ENCODE data around the gene DCLRE1B.

DCLRE1B gene

GRCh38 chr1:113904674-113905434 is at the start of gene DCLRE1B, which contains the start of gene AP4B1:
Gene DCLRE1B, plus strand, starts transcription at chr1:113905326. Its CDS starts 261 bp downstream, at chr1:113905587.
Gene AP4B1, minus strand, starts transcription at chr1:113904799. Its CDS starts 82 bp downstream, at chr1:113904717.
- POLR2A ChIA-PET = interaction anchor here (0.9 to 3.3 kb wide), 7 partner anchors 11 to 91 kb away, joined by 3 to 40 read pairs (median 5); partner anchors contain the start of gene HIPK1

DNA sequence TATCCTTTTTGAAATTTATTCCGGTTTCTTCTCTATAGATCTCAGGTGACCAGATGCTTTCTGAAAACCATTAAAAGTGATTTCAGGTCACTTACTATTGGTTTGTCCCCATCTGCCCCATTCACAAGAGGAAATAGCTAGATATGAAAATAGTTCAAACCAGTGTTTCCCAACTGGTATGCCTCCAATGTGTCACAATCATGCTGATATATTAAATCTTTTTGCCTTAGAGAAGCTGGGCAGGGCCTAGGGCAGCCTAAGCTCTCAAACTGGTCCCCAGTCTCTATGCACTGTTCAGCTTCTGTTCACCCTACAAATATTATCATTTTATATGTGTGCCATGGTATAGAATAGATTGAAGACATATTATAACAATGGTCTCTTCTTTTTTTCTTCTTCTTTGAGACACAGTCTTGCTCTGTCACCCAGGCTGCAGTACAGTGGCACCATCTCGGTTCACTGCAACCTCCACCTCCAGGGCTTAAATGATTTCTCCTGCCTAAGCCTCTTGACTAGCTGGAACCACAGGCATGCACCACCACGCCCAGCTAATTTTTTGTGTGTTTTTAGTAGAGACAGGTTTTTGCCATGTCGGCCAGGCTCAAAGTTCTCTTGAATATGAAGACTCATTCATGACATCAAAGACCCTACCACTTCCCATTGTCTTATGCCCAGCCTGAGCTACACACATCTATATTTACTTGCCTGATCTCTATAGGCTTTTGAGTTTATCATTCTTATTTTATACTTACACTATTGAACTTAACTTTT is 49.3 kb upstream of the DCLRE1B start:
- no peak for DNase-seq (ENCODE audit: extremely low spot score)
- POLR2A ChIA-PET = no interaction called here
- CTCF ChIA-PET = interaction anchor here (1.0 to 5.0 kb wide), 9 partner anchors 9 to 73 kb away, joined by 3 to 20 read pairs (median 5); partner anchors contain the start of genes AP4B1 and HIPK1
- TF ChIP-seq, protein P1, sequence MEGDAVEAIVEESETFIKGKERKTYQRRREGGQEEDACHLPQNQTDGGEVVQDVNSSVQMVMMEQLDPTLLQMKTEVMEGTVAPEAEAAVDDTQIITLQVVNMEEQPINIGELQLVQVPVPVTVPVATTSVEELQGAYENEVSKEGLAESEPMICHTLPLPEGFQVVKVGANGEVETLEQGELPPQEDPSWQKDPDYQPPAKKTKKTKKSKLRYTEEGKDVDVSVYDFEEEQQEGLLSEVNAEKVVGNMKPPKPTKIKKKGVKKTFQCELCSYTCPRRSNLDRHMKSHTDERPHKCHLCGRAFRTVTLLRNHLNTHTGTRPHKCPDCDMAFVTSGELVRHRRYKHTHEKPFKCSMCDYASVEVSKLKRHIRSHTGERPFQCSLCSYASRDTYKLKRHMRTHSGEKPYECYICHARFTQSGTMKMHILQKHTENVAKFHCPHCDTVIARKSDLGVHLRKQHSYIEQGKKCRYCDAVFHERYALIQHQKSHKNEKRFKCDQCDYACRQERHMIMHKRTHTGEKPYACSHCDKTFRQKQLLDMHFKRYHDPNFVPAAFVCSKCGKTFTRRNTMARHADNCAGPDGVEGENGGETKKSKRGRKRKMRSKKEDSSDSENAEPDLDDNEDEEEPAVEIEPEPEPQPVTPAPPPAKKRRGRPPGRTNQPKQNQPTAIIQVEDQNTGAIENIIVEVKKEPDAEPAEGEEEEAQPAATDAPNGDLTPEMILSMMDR (IDR thresholded peaks at IDR 0.05; ENCODE audit: control extremely low read depth, extremely low read depth, low read depth, missing control alignments) = no peak

More at GRCh38 chr1:113904674-113905434, at the start of gene DCLRE1B, which contains the start of gene AP4B1:
- DNase-seq (ENCODE audit: extremely low spot score) = peak; percentile 97
- TF ChIP-seq, protein P1 (IDR thresholded peaks at IDR 0.05; ENCODE audit: control extremely low read depth, extremely low read depth, low read depth, missing control alignments) = peak; percentile 89
- CTCF ChIA-PET = interaction anchor here (0.9 to 5.5 kb wide), 18 partner anchors 8 to 125 kb away, joined by 3 to 34 read pairs (median 6); partner anchors contain the start of gene BCL2L15

- POLR2A ChIA-PET = no interaction called here
- TF ChIP-seq, protein P1 (IDR thresholded peaks at IDR 0.05; ENCODE audit: control extremely low read depth, extremely low read depth, low read depth, missing control alignments) = no peak
- no peak for DNase-seq (ENCODE audit: extremely low spot score)
- CTCF ChIA-PET = interaction anchor here (1.1 to 5.0 kb wide), 6 partner anchors 13 to 72 kb away, joined by 3 to 20 read pairs (median 7); partner anchors contain the start of genes AP4B1 and HIPK1
Observed at GRCh38 chr1:113856401-113856790, 48.7 kb upstream of the DCLRE1B start.

GRCh38 chr1:113857776-113858175 is 47.4 kb upstream of the DCLRE1B start:
- TF ChIP-seq, protein P1 (IDR thresholded peaks at IDR 0.05; ENCODE audit: control extremely low read depth, extremely low read depth, low read depth, missing control alignments) = no peak
- CTCF ChIA-PET = interaction anchor here (0.9 to 5.0 kb wide), 6 partner anchors 8 to 46 kb away, joined by 3 to 20 read pairs (median 4); no protein-coding TSS in a partner anchor

DNA sequence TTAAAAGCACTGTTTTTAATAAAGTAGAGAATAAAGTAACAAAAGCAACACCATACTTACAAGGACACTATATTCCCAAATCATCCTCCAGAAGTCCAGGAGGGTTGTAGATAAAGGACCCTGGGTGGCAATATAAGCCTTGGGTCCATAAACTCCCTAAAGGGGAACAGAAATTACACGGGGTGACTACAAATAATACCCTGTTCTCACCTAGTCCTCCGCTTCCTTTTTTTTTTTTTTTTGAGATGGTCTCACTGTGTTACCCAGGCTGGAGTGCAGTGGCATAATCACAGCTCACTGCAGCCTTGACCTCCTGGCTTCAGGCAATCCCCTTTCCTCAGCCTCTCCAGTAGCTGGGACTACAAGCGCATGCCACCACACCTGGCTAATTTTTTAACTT is 46.7 kb upstream of the DCLRE1B start:
- CTCF ChIA-PET = interaction anchor here (1.0 to 5.0 kb wide), 6 partner anchors 8 to 72 kb away, joined by 3 to 20 read pairs (median 5); no protein-coding TSS in a partner anchor
- POLR2A ChIA-PET = interaction anchor here (0.6 to 1.8 kb wide), 3 partner anchors 11 to 608 kb away, joined by 3 to 6 read pairs (median 4); partner anchors contain the start of gene AP4B1
- TF ChIP-seq, protein P1 (IDR thresholded peaks at IDR 0.05; ENCODE audit: control extremely low read depth, extremely low read depth, low read depth, missing control alignments) = no peak
- DNase-seq (ENCODE audit: extremely low spot score) = no peak

More at GRCh38 chr1:113857776-113858175, 47.4 kb upstream of the DCLRE1B start:
- POLR2A ChIA-PET = no interaction called here
- no peak for DNase-seq (ENCODE audit: extremely low spot score)
